ENCODE data around the gene GATAD2A.

DNA sequence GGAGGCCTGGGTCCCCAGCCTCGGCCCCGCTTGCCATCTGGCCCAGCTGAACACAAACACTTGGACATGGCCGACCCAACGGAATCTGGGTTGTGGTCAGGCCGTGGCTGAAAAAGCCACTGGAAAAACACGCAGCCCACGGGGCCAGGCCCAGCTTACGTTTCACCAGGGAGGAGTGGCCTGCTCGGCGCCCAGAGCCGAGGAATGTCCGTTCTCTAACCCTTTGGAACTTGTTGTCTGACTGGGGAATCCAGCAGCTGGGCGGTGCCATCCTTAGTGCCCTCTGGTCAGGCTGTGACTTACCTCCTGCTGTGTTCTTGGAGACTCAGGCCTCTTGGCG, 146.3 kb downstream of the GATAD2A start:
- TF ChIP-seq, protein P1, sequence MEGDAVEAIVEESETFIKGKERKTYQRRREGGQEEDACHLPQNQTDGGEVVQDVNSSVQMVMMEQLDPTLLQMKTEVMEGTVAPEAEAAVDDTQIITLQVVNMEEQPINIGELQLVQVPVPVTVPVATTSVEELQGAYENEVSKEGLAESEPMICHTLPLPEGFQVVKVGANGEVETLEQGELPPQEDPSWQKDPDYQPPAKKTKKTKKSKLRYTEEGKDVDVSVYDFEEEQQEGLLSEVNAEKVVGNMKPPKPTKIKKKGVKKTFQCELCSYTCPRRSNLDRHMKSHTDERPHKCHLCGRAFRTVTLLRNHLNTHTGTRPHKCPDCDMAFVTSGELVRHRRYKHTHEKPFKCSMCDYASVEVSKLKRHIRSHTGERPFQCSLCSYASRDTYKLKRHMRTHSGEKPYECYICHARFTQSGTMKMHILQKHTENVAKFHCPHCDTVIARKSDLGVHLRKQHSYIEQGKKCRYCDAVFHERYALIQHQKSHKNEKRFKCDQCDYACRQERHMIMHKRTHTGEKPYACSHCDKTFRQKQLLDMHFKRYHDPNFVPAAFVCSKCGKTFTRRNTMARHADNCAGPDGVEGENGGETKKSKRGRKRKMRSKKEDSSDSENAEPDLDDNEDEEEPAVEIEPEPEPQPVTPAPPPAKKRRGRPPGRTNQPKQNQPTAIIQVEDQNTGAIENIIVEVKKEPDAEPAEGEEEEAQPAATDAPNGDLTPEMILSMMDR (IDR thresholded peaks at IDR 0.05) = no peak
- TF ChIP-seq POLR2A (IDR thresholded peaks at IDR 0.05) = no peak
- no peak for TF ChIP-seq EP300 (IDR thresholded peaks at IDR 0.05)
- TF ChIP-seq POLR2AphosphoS5 (IDR thresholded peaks at IDR 0.05) = no peak

Measured in stomach (tissue), 4 donors.